ENCODE results near the gene COBL. TPM values are rescaled to one million over a fixed set of nuclear protein-coding genes. Genes with fewer than 3 reads are reported as not detected.
A peak's percentile ranks its signal among the peaks of the same experiment; 100 is the strongest.

The COBL gene
- total RNA-seq, 2 donors from 2014 or later = 27.5 to 28.3 TPM

GRCh38 chr7:51290702-51291540 is 25.7 kb downstream of the COBL start:
- Mint-ChIP-seq H3K4me3 (no peak overlapping the region), H3K36me3 (ENCODE audit: low read depth) (no peaks in the 10 kb centered on the region), H3K27ac (peak overlapping the region; percentile 65), H3K9me3 (no peaks in the 10 kb centered on the region), H3K27me3 (ENCODE audit: insufficient read depth) (no peaks in the 10 kb centered on the region), H3K4me1 (peaks cover 37% of the 10 kb centered on the region)
- no peaks in the 10 kb centered on the region for H3K9me3 ChIP-seq (ENCODE audit: control insufficient read depth, low read length)
- peaks cover 7% of the 10 kb centered on the region for H3K4me1 ChIP-seq (ENCODE audit: control insufficient read depth, insufficient read depth, low read length)
- H3K9ac ChIP-seq (ENCODE audit: extremely low read depth, low read length, poor library complexity, severe bottlenecking) = no peak overlapping the region
- H3K36me3 ChIP-seq (ENCODE audit: control insufficient read depth, insufficient read depth, low read length) = no peaks in the 10 kb centered on the region
- WGBS, 2 experiments (ENCODE audit: insufficient coverage in 1 of 2, insufficient read length in 1 of 2) = 88 to 94% methylated on average over 7 to 10 of the region's 10 CpGs
- no peak overlapping the region for H3K4me3 ChIP-seq (ENCODE audit: low read length)
- peak; percentile 44 for DNase-seq
- no peaks in the 10 kb centered on the region for H3K27me3 ChIP-seq (ENCODE audit: control insufficient read depth, insufficient read depth, low read length, poor library complexity, severe bottlenecking)
- no peak overlapping the region for H3K27ac ChIP-seq (ENCODE audit: low read depth, low read length)
- TF ChIP-seq CTCF (conservative IDR thresholded peaks at IDR 0.05) = no peak

- TF ChIP-seq CTCF (conservative IDR thresholded peaks at IDR 0.05) = no peak
- Mint-ChIP-seq H3K27ac (no peak overlapping the region), H3K9me3 (no peaks in the 10 kb centered on the region), H3K27me3 (ENCODE audit: insufficient read depth) (no peaks in the 10 kb centered on the region), H3K36me3 (ENCODE audit: low read depth) (no peaks in the 10 kb centered on the region), H3K4me3 (no peak overlapping the region), H3K4me1 (peaks cover 31% of the 10 kb centered on the region)
- no peak for DNase-seq
- no peaks in the 10 kb centered on the region for H3K9me3 ChIP-seq (ENCODE audit: control insufficient read depth, low read length)
- H3K4me3 ChIP-seq (ENCODE audit: low read length) = no peak overlapping the region
- WGBS, 2 experiments (ENCODE audit: insufficient coverage in 1 of 2, insufficient read length in 1 of 2) = 81 to 85% methylated on average over 3 of the region's 3 CpGs
- H3K4me1 ChIP-seq (ENCODE audit: control insufficient read depth, insufficient read depth, low read length) = peaks cover 7% of the 10 kb centered on the region
- no peak overlapping the region for H3K27ac ChIP-seq (ENCODE audit: low read depth, low read length)
- H3K27me3 ChIP-seq (ENCODE audit: control insufficient read depth, insufficient read depth, low read length, poor library complexity, severe bottlenecking) = no peaks in the 10 kb centered on the region
- H3K36me3 ChIP-seq (ENCODE audit: control insufficient read depth, insufficient read depth, low read length) = no peaks in the 10 kb centered on the region
- no peak overlapping the region for H3K9ac ChIP-seq (ENCODE audit: extremely low read depth, low read length, poor library complexity, severe bottlenecking)
These were observed 26.3 kb downstream of the COBL start for GRCh38 chr7:51290304-51290637.

GRCh38 chr7:51289623-51290303 is 26.8 kb downstream of the COBL start:
- TF ChIP-seq CTCF (conservative IDR thresholded peaks at IDR 0.05) = no peak
- Histone ChIP-seq H3K4me1 (ENCODE audit: control insufficient read depth, insufficient read depth, low read length) (peaks cover 7% of the 10 kb centered on the region), H3K27me3 (ENCODE audit: control insufficient read depth, insufficient read depth, low read length, poor library complexity, severe bottlenecking) (no peaks in the 10 kb centered on the region), H3K4me3 (ENCODE audit: low read length) (no peak overlapping the region), H3K9ac (ENCODE audit: extremely low read depth, low read length, poor library complexity, severe bottlenecking) (no peak overlapping the region), H3K9me3 (ENCODE audit: control insufficient read depth, low read length) (no peaks in the 10 kb centered on the region), H3K27ac (ENCODE audit: low read depth, low read length) (no peak overlapping the region), H3K36me3 (ENCODE audit: control insufficient read depth, insufficient read depth, low read length) (no peaks in the 10 kb centered on the region)
- Mint-ChIP-seq H3K4me1 (peaks cover 31% of the 10 kb centered on the region), H3K27me3 (ENCODE audit: insufficient read depth) (no peaks in the 10 kb centered on the region), H3K27ac (no peak overlapping the region), H3K4me3 (no peak overlapping the region), H3K9me3 (peaks cover under 1% of the 10 kb centered on the region), H3K36me3 (ENCODE audit: low read depth) (no peaks in the 10 kb centered on the region)
- WGBS, 2 experiments (ENCODE audit: insufficient coverage in 1 of 2, insufficient read length in 1 of 2) = 92 to 100% methylated on average over 3 to 4 of the region's 4 CpGs
- DNase-seq = no peak
